Tibial nerve (tissue), 4 donors: ENCODE measurements around the gene ERP44. TPM values are rescaled to one million over a fixed set of nuclear protein-coding genes. Genes with fewer than 3 reads are reported as not detected.

Source experiments
- DNase-seq, 2 donors: peaks; one replicate each; pipeline ENCODE4 v3.0.0-alpha.2; 2019; ENCODE audit warnings: low spot score in 2 of 2
- H3K27ac ChIP-seq, 4 donors: fragments of 200-600 bp; sonication (generic) in 3 of 4; one replicate each; pipeline ENCODE4 v1.5.1; 2017 to 2019; ENCODE audit warnings: mild to moderate bottlenecking in 1 of 4
- H3K27me3 ChIP-seq, 2 donors: fragments of 200-600 bp; sonication (generic) in 1 of 2; one replicate each; pipeline versions ENCODE4 v1.5.1 to v1.6.0; 2017 to 2019
- H3K36me3 ChIP-seq, 3 donors: fragments of 200-600 bp; sonication (generic); one replicate each; pipeline ENCODE4 v1.5.1; 2018 to 2019
- H3K4me1 ChIP-seq, 4 donors: fragments of 200-600 bp; sonication (generic) in 3 of 4; one replicate each; pipeline ENCODE4 v1.5.1; 2017 to 2019
- H3K4me3 ChIP-seq, 4 donors: fragments of 200-600 bp; sonication (generic) in 3 of 4; one replicate each; pipeline ENCODE4 v1.5.1; 2017 to 2019; ENCODE audit warnings: mild to moderate bottlenecking in 1 of 4, moderate library complexity in 1 of 4
- H3K9me3 ChIP-seq, 4 donors: fragments of 200-600 bp; sonication (generic) in 3 of 4; one replicate each; pipeline ENCODE4 v1.5.1; 2017 to 2019
- EP300 ChIP-seq, 2 donors: sonication (generic); formaldehyde crosslinking; IDR thresholded peaks; one replicate each; pipeline ENCODE4 v1.6.1; 2017; ENCODE audit warnings: antibody characterized with exemption in 2 of 2, mild to moderate bottlenecking in 1 of 2
- POLR2A ChIP-seq, 2 donors: fragments of 450-650 bp; IDR thresholded peaks; one replicate each; pipeline ENCODE4 v1.6.1; 2017; ENCODE audit warnings: antibody characterized with exemption in 2 of 2, mild to moderate bottlenecking in 2 of 2, moderate library complexity in 2 of 2
- WGBS, 2 donors: methylation state at CpG; one replicate each; pipeline ENCODE4 v1.1.5; 2018; 5-methylcytosine and 5-hydroxymethylcytosine counted together
- total RNA-seq, 4 donors: library from RNA; depleted of rRNA; stranded (reverse); fragments of >200 nt; gene quantifications; one replicate each; pipeline ENCODE4 v1.1.0, GENCODE V29; 2016
- TF ChIP-seq, protein P1 (sequence below), 5 experiments: fragments of 200-600 bp in 3 of 5; fragments of 450-650 bp in 2 of 5; sonication (generic) in 3 of 5; IDR thresholded peaks; one replicate each; pipeline ENCODE4 v1.5.1; 2016 to 2019; ENCODE audit warnings: antibody characterized with exemption in 5 of 5, mild to moderate bottlenecking in 3 of 5, moderate library complexity in 2 of 5

ERP44 gene
- total RNA-seq, 4 donors from 2014 or later: 10.9 to 16.0 (median 13.4) TPM

DNA sequence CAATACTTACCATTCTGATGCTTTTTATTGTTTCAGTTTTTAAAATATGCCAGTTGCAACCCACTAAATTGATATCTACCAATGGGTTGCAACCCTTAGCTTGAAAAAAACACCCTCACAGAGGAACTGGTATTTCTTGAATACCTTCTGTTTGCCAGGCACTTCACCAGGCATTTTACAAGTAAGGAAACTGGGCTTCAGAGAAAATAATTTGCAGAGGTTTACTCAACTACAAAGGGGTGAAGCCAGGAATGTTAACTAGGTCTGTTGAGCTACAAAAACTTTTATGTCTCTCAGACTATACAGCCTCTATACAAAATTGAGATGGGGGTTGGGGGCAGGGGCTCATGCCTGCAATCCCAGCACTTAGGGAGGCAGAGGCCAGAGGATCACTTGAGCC lies 127.4 kb downstream of the ERP44 start:
- no peaks in the 10 kb centered on the region for H3K9me3 ChIP-seq
- no peak overlapping the region for H3K27ac ChIP-seq
- H3K36me3 ChIP-seq: peaks cover 0 to 48% (median 6%) of the 10 kb centered on the region in 3 donors
- no peak for TF ChIP-seq EP300 (IDR thresholded peaks at IDR 0.05)
- no peak for TF ChIP-seq POLR2A (IDR thresholded peaks at IDR 0.05)
- TF ChIP-seq, protein P1, sequence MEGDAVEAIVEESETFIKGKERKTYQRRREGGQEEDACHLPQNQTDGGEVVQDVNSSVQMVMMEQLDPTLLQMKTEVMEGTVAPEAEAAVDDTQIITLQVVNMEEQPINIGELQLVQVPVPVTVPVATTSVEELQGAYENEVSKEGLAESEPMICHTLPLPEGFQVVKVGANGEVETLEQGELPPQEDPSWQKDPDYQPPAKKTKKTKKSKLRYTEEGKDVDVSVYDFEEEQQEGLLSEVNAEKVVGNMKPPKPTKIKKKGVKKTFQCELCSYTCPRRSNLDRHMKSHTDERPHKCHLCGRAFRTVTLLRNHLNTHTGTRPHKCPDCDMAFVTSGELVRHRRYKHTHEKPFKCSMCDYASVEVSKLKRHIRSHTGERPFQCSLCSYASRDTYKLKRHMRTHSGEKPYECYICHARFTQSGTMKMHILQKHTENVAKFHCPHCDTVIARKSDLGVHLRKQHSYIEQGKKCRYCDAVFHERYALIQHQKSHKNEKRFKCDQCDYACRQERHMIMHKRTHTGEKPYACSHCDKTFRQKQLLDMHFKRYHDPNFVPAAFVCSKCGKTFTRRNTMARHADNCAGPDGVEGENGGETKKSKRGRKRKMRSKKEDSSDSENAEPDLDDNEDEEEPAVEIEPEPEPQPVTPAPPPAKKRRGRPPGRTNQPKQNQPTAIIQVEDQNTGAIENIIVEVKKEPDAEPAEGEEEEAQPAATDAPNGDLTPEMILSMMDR (IDR thresholded peaks at IDR 0.05): no peak
- H3K27me3 ChIP-seq: no peaks in the 10 kb centered on the region
- no peak for DNase-seq
- no peak overlapping the region for H3K4me3 ChIP-seq
- H3K4me1 ChIP-seq: no peaks in the 10 kb centered on the region

DNA sequence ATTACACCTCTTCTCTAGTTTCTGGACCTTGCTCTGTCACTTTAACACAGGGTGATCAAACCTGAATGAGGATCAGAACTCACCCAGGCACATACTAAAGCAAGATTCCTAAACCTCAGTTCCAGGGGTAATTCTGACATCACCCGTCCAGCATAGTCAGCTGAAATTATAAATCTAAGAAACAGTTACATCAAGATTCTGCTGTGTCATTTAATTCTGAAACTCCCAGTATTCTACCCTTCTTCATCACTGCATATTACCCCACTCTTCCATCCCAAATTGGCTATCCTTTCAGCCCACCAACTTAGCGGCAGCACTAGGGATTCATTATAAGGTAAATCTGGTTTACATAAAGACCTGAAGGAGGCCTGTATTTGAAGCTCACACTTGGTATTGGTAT lies 128.3 kb downstream of the ERP44 start:
- WGBS, 2 donors: 98 to 100% methylated on average over 2 of the region's 2 CpGs
- H3K36me3 ChIP-seq: peaks cover 0 to 48% (median 6%) of the 10 kb centered on the region in 3 donors
- TF ChIP-seq, protein P1 (IDR thresholded peaks at IDR 0.05): no peak
- TF ChIP-seq EP300 (IDR thresholded peaks at IDR 0.05) (no peak), POLR2A (IDR thresholded peaks at IDR 0.05) (no peak)
- no peaks in the 10 kb centered on the region for H3K4me1 ChIP-seq
- DNase-seq: no peak
- no peak overlapping the region for H3K27ac ChIP-seq
- H3K4me3 ChIP-seq: no peak overlapping the region
- H3K9me3 ChIP-seq: no peaks in the 10 kb centered on the region
- no peaks in the 10 kb centered on the region for H3K27me3 ChIP-seq

DNA sequence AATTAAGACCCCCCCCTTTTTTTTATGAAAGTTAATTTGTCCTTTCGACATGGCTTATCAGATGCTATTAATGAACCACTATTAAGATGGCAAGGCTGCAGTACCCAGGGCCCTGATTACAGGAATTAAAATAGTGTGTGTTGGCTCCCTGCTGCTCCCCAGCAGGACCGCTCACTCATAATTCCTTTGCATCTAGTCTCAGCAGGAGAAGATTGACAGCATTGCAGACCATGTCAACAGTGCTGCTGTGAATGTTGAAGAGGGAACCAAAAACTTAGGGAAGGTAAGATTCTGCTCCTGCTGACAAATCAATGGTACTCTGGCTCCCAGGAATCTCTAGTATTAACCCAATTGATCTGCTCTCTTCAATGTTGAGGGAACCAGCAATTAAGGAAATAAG lies 131.3 kb downstream of the ERP44 start:
- WGBS, 2 donors: 81 to 87% methylated on average over 2 of the region's 2 CpGs
- TF ChIP-seq POLR2A (IDR thresholded peaks at IDR 0.05) (no peak), EP300 (IDR thresholded peaks at IDR 0.05) (no peak)
- TF ChIP-seq, protein P1 (IDR thresholded peaks at IDR 0.05): no peak
- no peaks in the 10 kb centered on the region for H3K27me3 ChIP-seq
- H3K36me3 ChIP-seq: peaks cover 0 to 51% (median 6%) of the 10 kb centered on the region in 3 donors
- no peaks in the 10 kb centered on the region for H3K4me1 ChIP-seq
- H3K27ac ChIP-seq: no peak overlapping the region
- no peak overlapping the region for H3K4me3 ChIP-seq
- no peaks in the 10 kb centered on the region for H3K9me3 ChIP-seq
- DNase-seq: no peak

DNA sequence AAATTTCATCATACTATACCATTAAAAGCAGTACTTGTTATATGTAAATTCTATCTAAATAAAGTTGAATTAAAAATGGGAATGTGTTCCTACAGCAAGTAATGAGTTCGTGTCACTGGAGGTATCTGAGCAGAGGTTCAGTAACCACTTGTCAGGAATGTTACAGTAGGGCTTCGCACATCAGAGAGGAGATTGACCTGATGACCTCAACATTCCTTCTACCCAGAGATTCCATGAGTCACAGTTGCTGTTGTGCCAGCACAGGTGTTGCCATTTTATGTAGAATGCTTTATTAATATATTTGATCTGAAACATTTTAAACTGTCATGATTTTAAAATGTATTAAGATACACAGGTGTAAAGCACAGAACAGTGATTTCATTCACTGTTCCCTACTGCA lies 132.1 kb downstream of the ERP44 start:
- Histone ChIP-seq H3K27me3 (no peaks in the 10 kb centered on the region), H3K4me1 (no peaks in the 10 kb centered on the region), H3K27ac (no peak overlapping the region), H3K36me3 (peaks cover 0 to 48% (median 6%) of the 10 kb centered on the region in 3 donors), H3K9me3 (no peaks in the 10 kb centered on the region), H3K4me3 (no peak overlapping the region)
- WGBS, 2 donors: 64 to 65% methylated on average over 2 of the region's 2 CpGs
- TF ChIP-seq, protein P1 (IDR thresholded peaks at IDR 0.05): no peak
- TF ChIP-seq EP300 (IDR thresholded peaks at IDR 0.05): no peak
- TF ChIP-seq POLR2A (IDR thresholded peaks at IDR 0.05): no peak
- no peak for DNase-seq

DNA sequence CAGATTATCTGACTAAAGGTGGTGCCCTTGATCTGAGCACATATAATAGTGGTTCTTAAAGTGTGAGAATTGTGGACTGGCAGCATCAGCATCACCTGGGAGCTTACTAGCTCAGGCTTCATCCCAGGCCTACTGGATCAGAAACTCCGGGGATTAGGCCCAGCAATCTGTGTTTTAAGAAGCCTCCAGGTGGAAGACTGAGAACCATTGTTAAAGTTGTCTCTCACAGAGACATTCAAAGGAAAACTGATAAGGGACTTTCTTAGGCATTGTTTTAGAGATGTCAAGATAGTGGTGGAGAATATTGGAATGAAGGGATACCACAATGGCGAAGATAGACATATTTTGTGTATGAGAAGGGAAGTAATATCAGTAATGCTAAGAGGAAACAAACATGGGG lies 132.8 kb downstream of the ERP44 start:
- H3K4me3 ChIP-seq: no peak overlapping the region
- no peak for DNase-seq
- no peaks in the 10 kb centered on the region for H3K9me3 ChIP-seq
- WGBS, 2 donors: 90 to 100% methylated on average over 2 of the region's 2 CpGs
- H3K27me3 ChIP-seq: no peaks in the 10 kb centered on the region
- no peaks in the 10 kb centered on the region for H3K4me1 ChIP-seq
- no peak overlapping the region for H3K27ac ChIP-seq
- H3K36me3 ChIP-seq: peaks cover 0 to 53% (median 6%) of the 10 kb centered on the region in 3 donors
- TF ChIP-seq EP300 (IDR thresholded peaks at IDR 0.05) (no peak), POLR2A (IDR thresholded peaks at IDR 0.05) (no peak)
- TF ChIP-seq, protein P1 (IDR thresholded peaks at IDR 0.05): no peak
